Skeletal muscle satellite cell (primary cell): Measurements from ENCODE around the gene TSPAN32.
"Not testable (repeated sequence)": the region's sequence is repeated elsewhere in the genome, so short reads cannot be mapped to it uniquely, and the experiment has no call there.

Experiments
- H3K27me3 ChIP-seq: 2 replicates; pipeline ENCODE4 v1.7.0; 2013; ENCODE audit warnings: low read length; ENCODE audit not compliant: control insufficient read depth, insufficient read depth
- H3K36me3 ChIP-seq: 2 replicates; pipeline ENCODE4 v1.7.0; 2013; ENCODE audit warnings: mild to moderate bottlenecking, control low read depth, low read length; ENCODE audit not compliant: insufficient read depth
- H3K4me1 ChIP-seq: 2 replicates; pipeline ENCODE4 v1.7.0; 2013; ENCODE audit warnings: low read length; ENCODE audit not compliant: control insufficient read depth, insufficient read depth
- H3K4me2 ChIP-seq: 2 replicates; pipeline ENCODE4 v1.7.0; 2013; ENCODE audit warnings: mild to moderate bottlenecking, low read length
- H3K4me3 ChIP-seq: 2 replicates; pipeline ENCODE4 v1.7.0; 2013; ENCODE audit warnings: low read length
- H3K9ac ChIP-seq: 2 replicates; pipeline ENCODE4 v1.7.0; 2013; ENCODE audit warnings: mild to moderate bottlenecking, low read depth, low read length, moderate library complexity
- H3K9me3 ChIP-seq: replicated peaks from 2 replicates; pipeline ENCODE4 v1.7.0; 2013; ENCODE audit warnings: mild to moderate bottlenecking, control low read depth, low read length

TSPAN32 gene

GRCh38 chr11:2345050-2345449, 43.2 kb downstream of the TSPAN32 start:
- Histone ChIP-seq H3K27me3 (peaks cover 30% of the 10 kb centered on the region), H3K4me2 (no peak overlapping the region), H3K9me3 (peaks cover 5% of the 10 kb centered on the region), H3K36me3 (no peaks in the 10 kb centered on the region), H3K4me3 (no peak overlapping the region), H3K9ac (no peak overlapping the region), H3K4me1 (no peaks in the 10 kb centered on the region)

DNA sequence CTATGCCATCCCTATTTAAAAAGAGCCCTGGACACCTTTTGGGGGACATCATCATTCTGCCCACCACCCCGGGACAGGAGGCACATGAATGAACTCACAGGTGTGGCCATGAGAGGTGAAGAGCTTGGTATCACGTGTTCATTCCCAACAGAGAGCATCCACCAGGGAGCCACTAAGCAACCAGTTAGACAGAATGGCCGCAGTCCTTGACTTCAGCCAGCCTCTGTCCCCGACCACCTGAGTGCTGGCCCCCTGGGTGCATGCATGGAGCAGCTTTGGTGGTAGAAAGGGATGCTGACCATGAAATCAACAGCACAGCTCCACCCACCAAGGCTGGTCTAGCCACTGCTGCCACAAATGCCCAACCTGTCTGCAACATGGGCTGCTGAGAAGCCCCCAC, 44.2 kb downstream of the TSPAN32 start:
- Histone ChIP-seq H3K27me3 (peaks cover 31% of the 10 kb centered on the region), H3K4me2 (no peak overlapping the region), H3K9ac (no peak overlapping the region), H3K4me3 (no peak overlapping the region), H3K9me3 (peaks cover 5% of the 10 kb centered on the region), H3K4me1 (no peaks in the 10 kb centered on the region), H3K36me3 (no peaks in the 10 kb centered on the region)

GRCh38 chr11:2346586-2347307, 44.9 kb downstream of the TSPAN32 start:
- H3K4me2 ChIP-seq: no peak overlapping the region
- H3K36me3 ChIP-seq: no peaks in the 10 kb centered on the region
- H3K9me3 ChIP-seq: peaks cover 5% of the 10 kb centered on the region
- peaks cover 31% of the 10 kb centered on the region for H3K27me3 ChIP-seq
- no peak overlapping the region for H3K4me3 ChIP-seq
- H3K4me1 ChIP-seq: no peaks in the 10 kb centered on the region
- H3K9ac ChIP-seq: no peak overlapping the region

- Histone ChIP-seq H3K4me3 (no peak overlapping the region), H3K36me3 (no peaks in the 10 kb centered on the region), H3K9ac (no peak overlapping the region), H3K27me3 (peaks cover 34% of the 10 kb centered on the region), H3K4me2 (no peak overlapping the region), H3K4me1 (no peaks in the 10 kb centered on the region), H3K9me3 (peaks cover 5% of the 10 kb centered on the region)
Measured at GRCh38 chr11:2347308-2347830, 45.6 kb downstream of the TSPAN32 start.

GRCh38 chr11:2348986-2349385, 47.2 kb downstream of the TSPAN32 start:
- Histone ChIP-seq H3K4me3 (no peak overlapping the region), H3K36me3 (no peaks in the 10 kb centered on the region), H3K9ac (no peak overlapping the region), H3K9me3 (peaks cover 5% of the 10 kb centered on the region), H3K4me1 (no peaks in the 10 kb centered on the region), H3K4me2 (no peak overlapping the region), H3K27me3 (peaks cover 32% of the 10 kb centered on the region)

- Histone ChIP-seq H3K4me1 (no peaks in the 10 kb centered on the region), H3K9ac (no peak overlapping the region), H3K4me2 (no peak overlapping the region), H3K36me3 (no peaks in the 10 kb centered on the region), H3K9me3 (peaks cover 5% of the 10 kb centered on the region), H3K4me3 (no peak overlapping the region), H3K27me3 (peaks cover 31% of the 10 kb centered on the region)
Measured at GRCh38 chr11:2351701-2352100, 49.9 kb downstream of the TSPAN32 start.

DNA sequence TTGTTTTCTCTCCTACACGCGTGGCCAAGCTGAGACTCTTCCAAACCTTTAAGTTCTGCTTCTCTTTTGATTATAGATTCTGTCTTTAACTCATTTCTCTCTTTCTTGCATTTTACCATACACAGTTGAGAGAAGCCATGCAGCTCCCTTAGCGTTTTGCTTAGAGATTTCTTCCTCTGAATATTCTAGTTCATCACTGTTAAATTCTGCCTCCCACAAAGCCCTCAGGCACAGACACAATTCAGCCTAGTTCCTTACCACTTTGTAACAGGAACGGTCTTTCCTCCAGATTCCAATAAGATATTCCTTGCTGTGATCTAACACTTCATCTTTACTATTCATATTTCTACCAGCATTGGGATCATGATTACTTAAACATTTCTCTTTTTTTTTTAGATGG, 50.6 kb downstream of the TSPAN32 start:
- peaks cover 37% of the 10 kb centered on the region for H3K27me3 ChIP-seq
- no peaks in the 10 kb centered on the region for H3K4me1 ChIP-seq
- no peak overlapping the region for H3K4me3 ChIP-seq
- no peak overlapping the region for H3K9ac ChIP-seq
- no peaks in the 10 kb centered on the region for H3K36me3 ChIP-seq
- H3K4me2 ChIP-seq: no peak overlapping the region
- H3K9me3 ChIP-seq: peaks cover 5% of the 10 kb centered on the region

- Histone ChIP-seq H3K4me3 (no peak overlapping the region), H3K27me3 (peaks cover 34% of the 10 kb centered on the region), H3K4me1 (no peaks in the 10 kb centered on the region), H3K9me3 (no peaks in the 10 kb centered on the region), H3K36me3 (no peaks in the 10 kb centered on the region), H3K4me2 (no peak overlapping the region), H3K9ac (no peak overlapping the region)
Measured at GRCh38 chr11:2355000-2355644, 53.3 kb downstream of the TSPAN32 start.

DNA sequence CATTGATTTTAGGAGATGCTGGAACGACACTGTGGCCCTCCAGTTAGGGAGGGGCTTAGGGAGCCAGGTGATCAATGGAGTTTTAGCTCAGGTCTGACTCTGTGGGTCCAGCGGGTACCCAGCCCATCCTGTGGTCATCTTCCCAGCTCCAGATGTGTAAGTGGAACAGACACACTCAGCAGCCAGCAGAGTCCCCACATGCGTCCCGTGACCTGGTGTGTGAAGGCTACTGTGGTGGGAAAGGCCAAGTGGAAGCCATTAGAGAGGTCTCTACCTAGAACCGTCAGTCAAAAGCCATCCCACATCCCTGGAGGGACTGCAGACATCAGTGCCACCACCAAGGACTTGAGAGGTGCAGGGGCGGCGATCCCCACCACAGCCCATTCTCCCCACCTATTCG, 55.4 kb downstream of the TSPAN32 start:
- H3K4me2 ChIP-seq: no peak overlapping the region
- H3K4me1 ChIP-seq: no peaks in the 10 kb centered on the region
- no peaks in the 10 kb centered on the region for H3K9me3 ChIP-seq
- no peak overlapping the region for H3K4me3 ChIP-seq
- H3K27me3 ChIP-seq: peaks cover 16% of the 10 kb centered on the region
- H3K9ac ChIP-seq: no peak overlapping the region
- no peaks in the 10 kb centered on the region for H3K36me3 ChIP-seq

DNA sequence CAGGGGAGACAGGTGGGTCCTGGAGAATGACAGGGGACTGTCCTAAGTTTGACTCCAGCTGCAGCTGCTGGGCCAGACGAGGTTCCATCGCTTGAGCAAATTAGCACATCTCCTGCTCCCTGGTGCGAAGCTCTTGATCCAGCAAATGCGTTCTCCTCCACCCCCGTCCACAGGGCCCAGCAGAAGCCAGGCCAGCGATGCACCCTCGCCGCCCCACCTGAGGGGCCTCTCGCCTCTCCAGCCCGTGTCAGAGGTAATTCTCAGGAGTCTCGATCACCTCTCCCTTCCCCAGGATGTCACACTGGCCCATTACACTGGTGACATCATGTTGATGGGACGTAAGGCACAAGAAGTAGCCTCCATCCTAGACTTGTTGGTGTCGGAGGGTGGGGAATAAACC, 55.8 kb downstream of the TSPAN32 start:
- peaks cover 12% of the 10 kb centered on the region for H3K27me3 ChIP-seq
- H3K36me3 ChIP-seq, H3K4me2 ChIP-seq, H3K9me3 ChIP-seq, H3K9ac ChIP-seq, H3K4me1 ChIP-seq, H3K4me3 ChIP-seq: not testable (repeated sequence)

GRCh38 chr11:2358754-2359442, 57.1 kb downstream of the TSPAN32 start:
- no peak overlapping the region for H3K4me2 ChIP-seq
- no peak overlapping the region for H3K4me3 ChIP-seq
- no peak overlapping the region for H3K9ac ChIP-seq
- peaks cover 12% of the 10 kb centered on the region for H3K27me3 ChIP-seq
- no peaks in the 10 kb centered on the region for H3K9me3 ChIP-seq
- H3K36me3 ChIP-seq: no peaks in the 10 kb centered on the region
- H3K4me1 ChIP-seq: no peaks in the 10 kb centered on the region
